Liver (tissue), 3 donors: Measurements from ENCODE around the gene PRSS1.

Experiments
- CTCF ChIP-seq: fragments of 150-350 bp; IDR thresholded peaks from 2 replicates; pipeline ENCODE4 v1.5.1; 2017; ENCODE audit warnings: improper control_type of control experiment, low read depth, low read length; ENCODE audit not compliant: missing input control
- EGR1 ChIP-seq, 2 donors: IDR thresholded peaks; 2 replicates each; pipeline ENCODE4 v1.6.1; 2016 to 2018; ENCODE audit warnings: antibody characterized with exemption in 2 of 2, low read depth in 2 of 2
- FOXA1 ChIP-seq: IDR thresholded peaks from 2 replicates; pipeline ENCODE4 v1.6.1; 2016; ENCODE audit warnings: antibody characterized with exemption
- GABPA ChIP-seq, 2 donors: IDR thresholded peaks in 1 of 2; conservative IDR thresholded peaks in 1 of 2; 2 replicates each; pipeline ENCODE4 v1.6.1; 2016; ENCODE audit warnings: antibody characterized with exemption in 2 of 2, mild to moderate bottlenecking in 1 of 2, moderate library complexity in 1 of 2
- HNF4G ChIP-seq: IDR thresholded peaks from 2 replicates; pipeline ENCODE4 v1.6.1; 2016; ENCODE audit warnings: antibody characterized with exemption
- JUND ChIP-seq, 2 donors: IDR thresholded peaks; 2 replicates each; pipeline ENCODE4 v1.6.1; 2016; ENCODE audit warnings: antibody characterized with exemption in 2 of 2
- MAX ChIP-seq: IDR thresholded peaks from 2 replicates; pipeline ENCODE4 v1.6.1; 2016; ENCODE audit warnings: antibody characterized with exemption
- RAD21 ChIP-seq, 2 donors: IDR thresholded peaks; 2 replicates each; pipeline ENCODE4 v1.6.1; 2016; ENCODE audit warnings: antibody characterized with exemption in 2 of 2, mild to moderate bottlenecking in 2 of 2
- RXRA ChIP-seq, 2 donors: IDR thresholded peaks; 2 replicates each; pipeline ENCODE4 v1.6.1; 2017 to 2018; ENCODE audit warnings: antibody characterized with exemption in 2 of 2, mild to moderate bottlenecking in 1 of 2
- YY1 ChIP-seq: IDR thresholded peaks from 2 replicates; pipeline ENCODE4 v1.6.1; 2016; ENCODE audit warnings: antibody characterized with exemption, mild to moderate bottlenecking
- TF ChIP-seq, protein P1 (sequence below): IDR thresholded peaks from 2 replicates; pipeline ENCODE4 v1.6.1; 2016; ENCODE audit warnings: antibody characterized with exemption
- donor health status: healthy.
- donor health status: healthy.

- TF ChIP-seq CTCF = no peak
- no peak for TF ChIP-seq RXRA (IDR thresholded peaks at IDR 0.05)
- TF ChIP-seq FOXA1 = no peak
- no peak for TF ChIP-seq JUND (IDR thresholded peaks at IDR 0.05)
- no peak for TF ChIP-seq MAX
- no peak for TF ChIP-seq GABPA (IDR thresholded peaks at IDR 0.05 in 1 of 2, conservative IDR thresholded peaks at IDR 0.05 in 1 of 2)
- TF ChIP-seq YY1 = no peak
- TF ChIP-seq, protein P1, sequence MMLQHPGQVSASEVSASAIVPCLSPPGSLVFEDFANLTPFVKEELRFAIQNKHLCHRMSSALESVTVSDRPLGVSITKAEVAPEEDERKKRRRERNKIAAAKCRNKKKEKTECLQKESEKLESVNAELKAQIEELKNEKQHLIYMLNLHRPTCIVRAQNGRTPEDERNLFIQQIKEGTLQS = no peak
- TF ChIP-seq RAD21 (IDR thresholded peaks at IDR 0.05) = no peak
- TF ChIP-seq EGR1 (IDR thresholded peaks at IDR 0.05; ENCODE audit: low read depth in 2 of 2) = no peak
- no peak for TF ChIP-seq HNF4G
Measured at GRCh38 chr7:142784716-142785115, 35.4 kb downstream of the PRSS1 start.
